GM12878 (cell line): Measurements from ENCODE around the gene GAREM1.

ENCODE experiments used
- POLR2AphosphoS5 ChIP-seq: IDR thresholded peaks from 2 replicates; pipeline ENCODE4 v1.6.1; 2011; ENCODE audit warnings: mild to moderate bottlenecking, low read length, inconsistent platforms
- RAD51 ChIP-seq: fragments of 450-650 bp; IDR thresholded peaks from 2 replicates; pipeline ENCODE4 v1.6.1; 2016; ENCODE audit warnings: moderate library complexity, mild to moderate bottlenecking, inconsistent platforms
- TF ChIP-seq, protein P1 (sequence below), 3 experiments: IDR thresholded peaks in 2 of 3; conservative IDR thresholded peaks in 1 of 3; 2 replicates each; pipeline ENCODE4 v1.5.1; 2011; ENCODE audit warnings: low read depth in 3 of 3, low read length in 3 of 3, mild to moderate bottlenecking in 3 of 3, control low read depth in 2 of 3, moderate library complexity in 2 of 3, inconsistent platforms in 1 of 3, mixed read lengths in 1 of 3; ENCODE audit not compliant: control insufficient read depth in 2 of 3, insufficient read depth in 1 of 3; ENCODE audit errors: extremely low read depth in 1 of 3

DNA sequence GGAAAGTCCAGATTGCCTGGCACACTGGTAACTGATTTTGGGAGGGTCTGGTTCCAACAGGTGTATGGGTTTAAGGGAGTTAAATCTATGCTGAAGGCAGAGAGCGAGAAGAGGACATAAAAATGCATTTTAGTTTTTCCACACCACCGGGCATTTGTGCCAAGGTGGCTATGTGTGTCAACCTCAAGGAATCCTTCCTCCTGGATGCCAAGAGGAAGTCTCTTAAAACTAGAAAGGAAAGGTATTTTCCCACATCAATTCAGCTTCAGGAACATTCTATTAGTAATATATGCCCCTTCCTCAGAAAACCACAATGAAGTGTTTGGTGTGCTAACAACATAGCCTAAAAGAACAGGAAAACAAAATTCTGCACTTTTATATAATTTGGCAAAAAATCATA, 5.4 kb upstream of the GAREM1 start:
- TF ChIP-seq RAD51: no peak
- TF ChIP-seq POLR2AphosphoS5: no peak
- TF ChIP-seq, protein P1, sequence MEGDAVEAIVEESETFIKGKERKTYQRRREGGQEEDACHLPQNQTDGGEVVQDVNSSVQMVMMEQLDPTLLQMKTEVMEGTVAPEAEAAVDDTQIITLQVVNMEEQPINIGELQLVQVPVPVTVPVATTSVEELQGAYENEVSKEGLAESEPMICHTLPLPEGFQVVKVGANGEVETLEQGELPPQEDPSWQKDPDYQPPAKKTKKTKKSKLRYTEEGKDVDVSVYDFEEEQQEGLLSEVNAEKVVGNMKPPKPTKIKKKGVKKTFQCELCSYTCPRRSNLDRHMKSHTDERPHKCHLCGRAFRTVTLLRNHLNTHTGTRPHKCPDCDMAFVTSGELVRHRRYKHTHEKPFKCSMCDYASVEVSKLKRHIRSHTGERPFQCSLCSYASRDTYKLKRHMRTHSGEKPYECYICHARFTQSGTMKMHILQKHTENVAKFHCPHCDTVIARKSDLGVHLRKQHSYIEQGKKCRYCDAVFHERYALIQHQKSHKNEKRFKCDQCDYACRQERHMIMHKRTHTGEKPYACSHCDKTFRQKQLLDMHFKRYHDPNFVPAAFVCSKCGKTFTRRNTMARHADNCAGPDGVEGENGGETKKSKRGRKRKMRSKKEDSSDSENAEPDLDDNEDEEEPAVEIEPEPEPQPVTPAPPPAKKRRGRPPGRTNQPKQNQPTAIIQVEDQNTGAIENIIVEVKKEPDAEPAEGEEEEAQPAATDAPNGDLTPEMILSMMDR (IDR thresholded peaks at IDR 0.05 in 2 of 3, conservative IDR thresholded peaks at IDR 0.05 in 1 of 3; ENCODE audit: control insufficient read depth in 2 of 3, extremely low read depth in 1 of 3, insufficient read depth in 1 of 3, low read depth in 3 of 3, low read length in 3 of 3): no peak
